SK-N-SH (cell line): Measurements from ENCODE around the gene MTUS2. TPM values are rescaled to one million over a fixed set of nuclear protein-coding genes. Genes with fewer than 3 reads are reported as not detected.

Source experiments
- CTCF ChIA-PET: fragments of 300-600, 350-600 bp; formaldehyde crosslinking; extraction: SDS; loops from one replicate; lab custom pipeline; 2021; lab: Yijun Ruan, JAX
- POLR2A ChIA-PET: fragments of 350-600 bp; sonication (Branson Sonifier 250); formaldehyde crosslinking; extraction: SDS; loops from one replicate; lab custom pipeline; 2020; ENCODE audit warnings: antibody characterized with exemption, inconsistent platforms; lab: Yijun Ruan, JAX
- DNase-seq: peaks from one replicate; pipeline ENCODE4 v3.0.0; 2012
- H2AFZ ChIP-seq: fragments of 200-600 bp; sonication (generic); 2 replicates; pipeline ENCODE4 v1.8.1; 2016; ENCODE audit warnings: antibody characterized with exemption, mild to moderate bottlenecking, low read depth
- H3F3A ChIP-seq: fragments of 200-600 bp; sonication (generic); replicated peaks from 2 replicates; pipeline ENCODE3; 2016; ENCODE audit warnings: antibody characterized with exemption, mild to moderate bottlenecking; ENCODE audit not compliant: insufficient read depth
- H3K27ac ChIP-seq, 2 experiments: fragments of 200-500 bp in 1 of 2; fragments of 200-600 bp in 1 of 2; sonication (Bioruptor generic) in 1 of 2; sonication (generic), shearing (Covaris generic) in 1 of 2; 2 replicates each; pipeline versions ENCODE4 v1.5.1 to v1.6.1; 2014 to 2016; ENCODE audit warnings: low read depth in 2 of 2, inconsistent platforms in 1 of 2, low read length in 1 of 2, mild to moderate bottlenecking in 1 of 2, mixed read lengths in 1 of 2
- H3K27me3 ChIP-seq: fragments of 200-600 bp; sonication (generic), shearing (Covaris generic); 2 replicates; pipeline ENCODE4 v1.6.1; 2016; ENCODE audit warnings: mixed run types; ENCODE audit not compliant: insufficient read depth
- H3K36me3 ChIP-seq, 2 experiments: fragments of 200-500 bp in 1 of 2; fragments of 200-600 bp in 1 of 2; sonication (Bioruptor generic) in 1 of 2; sonication (generic) in 1 of 2; replicated peaks in 1 of 2; 2 replicates each; pipeline versions ENCODE3 to v1.5.1; 2014 to 2016; ENCODE audit warnings: low read length in 1 of 2, mild to moderate bottlenecking in 1 of 2; ENCODE audit not compliant: insufficient read depth in 2 of 2, control insufficient read depth in 1 of 2
- H3K4me1 ChIP-seq, 2 experiments: fragments of 200-500 bp in 1 of 2; fragments of 200-600 bp in 1 of 2; sonication (Bioruptor generic) in 1 of 2; sonication (generic), shearing (Covaris generic) in 1 of 2; 2 replicates each; pipeline versions ENCODE4 v1.5.1 to v1.6.1; 2014 to 2016; ENCODE audit warnings: low read depth in 1 of 2, low read length in 1 of 2, mixed run types in 1 of 2; ENCODE audit not compliant: insufficient read depth in 2 of 2, control insufficient read depth in 1 of 2
- H3K4me2 ChIP-seq: fragments of 200-600 bp; sonication (generic), shearing (Covaris generic); 2 replicates; pipeline ENCODE4 v1.6.1; 2017; ENCODE audit warnings: mixed run types
- H3K4me3 ChIP-seq, 2 experiments: fragments of 200-500 bp in 1 of 2; fragments of 200-600 bp in 1 of 2; sonication (Bioruptor generic) in 1 of 2; sonication (generic), shearing (Covaris generic) in 1 of 2; 2 replicates each; pipeline versions ENCODE4 v1.5.1 to v1.8.1; 2014 to 2016; ENCODE audit warnings: low read depth in 2 of 2, inconsistent platforms in 1 of 2, low read length in 1 of 2, mild to moderate bottlenecking in 1 of 2, mixed read lengths in 1 of 2, moderate library complexity in 1 of 2
- H3K79me2 ChIP-seq: fragments of 200-600 bp; sonication (generic); 2 replicates; pipeline ENCODE4 v1.8.1; 2017; ENCODE audit warnings: mild to moderate bottlenecking; ENCODE audit not compliant: insufficient read depth
- H3K9ac ChIP-seq: fragments of 200-600 bp; sonication (generic); 2 replicates; pipeline ENCODE4 v1.6.1; 2017; ENCODE audit warnings: mixed run types
- H3K9me2 ChIP-seq: fragments of 200-600 bp; sonication (generic); 2 replicates; pipeline ENCODE4 v1.6.1; 2017; ENCODE audit warnings: mixed run types
- H3K9me3 ChIP-seq: fragments of 200-600 bp; sonication (generic); 2 replicates; pipeline ENCODE4 v1.6.1; 2017; ENCODE audit warnings: mixed run types, mild to moderate bottlenecking, moderate library complexity
- H4K20me1 ChIP-seq: fragments of 200-600 bp; sonication (generic); 2 replicates; pipeline ENCODE4 v1.6.1; 2017; ENCODE audit warnings: mild to moderate bottlenecking, mixed run types; ENCODE audit not compliant: insufficient read depth
- CTCF ChIP-seq: fragments of 200-600 bp; sonication (generic); IDR thresholded peaks from 2 replicates; pipeline ENCODE4 v1.6.1; 2017; ENCODE audit warnings: antibody characterized with exemption, mild to moderate bottlenecking, moderate library complexity
- ELF1 ChIP-seq: IDR thresholded peaks from 2 replicates; pipeline ENCODE4 v1.4.0; 2012
- EP300 ChIP-seq, 2 experiments: IDR thresholded peaks; 2 replicates each; pipeline versions ENCODE4 v1.4.0 to v1.6.1; 2012; ENCODE audit warnings: borderline replicate concordance in 1 of 2, low read depth in 1 of 2, low read length in 1 of 2
- EZH2phosphoT487 ChIP-seq: fragments of 200-600 bp; sonication (generic); IDR thresholded peaks from 2 replicates; pipeline ENCODE4 v1.6.1; 2017; ENCODE audit warnings: low read depth, mixed run types, mild to moderate bottlenecking, antibody characterized with exemption, moderate library complexity, borderline replicate concordance
- FOXJ3 ChIP-seq: sonication (generic); formaldehyde crosslinking; IDR thresholded peaks from 2 replicates; pipeline ENCODE4 v1.5.1; 2020; ENCODE audit warnings: mild to moderate bottlenecking, missing genetic modification reagents
- GATA2 ChIP-seq: sonication (generic); formaldehyde crosslinking; IDR thresholded peaks from 2 replicates; pipeline ENCODE4 v1.5.0; 2020; ENCODE audit warnings: mild to moderate bottlenecking, missing genetic modification reagents
- IRF3 ChIP-seq: fragments of 150-350 bp; IDR thresholded peaks from 2 replicates; pipeline ENCODE4 v1.6.1; 2016; ENCODE audit warnings: mild to moderate bottlenecking, low read depth, low read length
- JUND ChIP-seq: IDR thresholded peaks from 2 replicates; pipeline ENCODE4 v1.4.0; 2012
- MEF2A ChIP-seq: IDR thresholded peaks from 2 replicates; pipeline ENCODE4 v1.4.0; 2012; ENCODE audit warnings: low read depth, borderline replicate concordance
- NFIC ChIP-seq: IDR thresholded peaks from 2 replicates; pipeline ENCODE4 v1.4.0; 2012; ENCODE audit warnings: borderline replicate concordance
- PBX3 ChIP-seq: IDR thresholded peaks from 2 replicates; pipeline ENCODE4; 2012
- RXRA ChIP-seq: IDR thresholded peaks from 2 replicates; pipeline ENCODE4 v1.4.0; 2012; ENCODE audit warnings: low read depth, mild to moderate bottlenecking, borderline replicate concordance
- SIN3A ChIP-seq: IDR thresholded peaks from 2 replicates; pipeline ENCODE4 v1.6.1; 2012; ENCODE audit warnings: low read depth, mild to moderate bottlenecking, low read length, moderate library complexity, borderline replicate concordance
- SMC3 ChIP-seq: IDR thresholded peaks from 2 replicates; pipeline ENCODE4 v1.6.1; 2012; ENCODE audit warnings: low read depth, low read length, improper control_type of control experiment
- TAF1 ChIP-seq: IDR thresholded peaks from 2 replicates; pipeline ENCODE4 v1.6.1; 2012; ENCODE audit warnings: low read depth, mild to moderate bottlenecking, low read length, moderate library complexity, borderline replicate concordance
- TEAD4 ChIP-seq: IDR thresholded peaks from 2 replicates; pipeline ENCODE4 v1.4.0; 2012; ENCODE audit warnings: mild to moderate bottlenecking, borderline replicate concordance; ENCODE audit not compliant: insufficient read depth
- YY1 ChIP-seq: IDR thresholded peaks from 2 replicates; pipeline ENCODE4 v1.4.0; 2012; ENCODE audit warnings: low read depth, mild to moderate bottlenecking
- WGBS: methylation state at CpG from one replicate; pipeline ENCODE4 v1.1.6; 2017; ENCODE audit warnings: low lambda C conversion rate; 5-methylcytosine and 5-hydroxymethylcytosine counted together
- polyA plus RNA-seq, 3 experiments: library from polyadenylated mRNA; depleted of rRNA; stranded (reverse); fragments of >200 nt; gene quantifications; 2 replicates each; pipeline ENCODE4 v1.2.3, GENCODE V29; 2012
- TF ChIP-seq, protein P1 (sequence below): IDR thresholded peaks from 2 replicates; pipeline ENCODE4 v1.4.0; 2012; ENCODE audit warnings: low read depth, borderline replicate concordance
- TF ChIP-seq, protein P2 (sequence below): IDR thresholded peaks from 2 replicates; pipeline ENCODE4 v1.6.1; 2012; ENCODE audit warnings: mild to moderate bottlenecking, low read depth, low read length, moderate library complexity

MTUS2 gene
- polyA plus RNA-seq, 1 of the 3 experiments (the other 2 are of a cell fraction), result 1.7 TPM

- TF ChIP-seq, protein P1, sequence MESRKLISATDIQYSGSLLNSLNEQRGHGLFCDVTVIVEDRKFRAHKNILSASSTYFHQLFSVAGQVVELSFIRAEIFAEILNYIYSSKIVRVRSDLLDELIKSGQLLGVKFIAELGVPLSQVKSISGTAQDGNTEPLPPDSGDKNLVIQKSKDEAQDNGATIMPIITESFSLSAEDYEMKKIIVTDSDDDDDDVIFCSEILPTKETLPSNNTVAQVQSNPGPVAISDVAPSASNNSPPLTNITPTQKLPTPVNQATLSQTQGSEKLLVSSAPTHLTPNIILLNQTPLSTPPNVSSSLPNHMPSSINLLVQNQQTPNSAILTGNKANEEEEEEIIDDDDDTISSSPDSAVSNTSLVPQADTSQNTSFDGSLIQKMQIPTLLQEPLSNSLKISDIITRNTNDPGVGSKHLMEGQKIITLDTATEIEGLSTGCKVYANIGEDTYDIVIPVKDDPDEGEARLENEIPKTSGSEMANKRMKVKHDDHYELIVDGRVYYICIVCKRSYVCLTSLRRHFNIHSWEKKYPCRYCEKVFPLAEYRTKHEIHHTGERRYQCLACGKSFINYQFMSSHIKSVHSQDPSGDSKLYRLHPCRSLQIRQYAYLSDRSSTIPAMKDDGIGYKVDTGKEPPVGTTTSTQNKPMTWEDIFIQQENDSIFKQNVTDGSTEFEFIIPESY, result no peak
- TF ChIP-seq SMC3 (no peak), SIN3A (no peak), GATA2 (CRISPR knock-in tag) (no peak), IRF3 (no peak), RXRA (no peak), TEAD4 (no peak), FOXJ3 (no peak), EZH2phosphoT487 (no peak), EP300 (IDR thresholded peaks at IDR 0.05; ENCODE audit: borderline replicate concordance in 1 of 2, low read depth in 1 of 2, low read length in 1 of 2) (no peak), CTCF (no peak), MEF2A (no peak), YY1 (no peak), JUND (no peak), TAF1 (no peak), PBX3 (no peak), ELF1 (no peak), NFIC (no peak)
- TF ChIP-seq, protein P2, sequence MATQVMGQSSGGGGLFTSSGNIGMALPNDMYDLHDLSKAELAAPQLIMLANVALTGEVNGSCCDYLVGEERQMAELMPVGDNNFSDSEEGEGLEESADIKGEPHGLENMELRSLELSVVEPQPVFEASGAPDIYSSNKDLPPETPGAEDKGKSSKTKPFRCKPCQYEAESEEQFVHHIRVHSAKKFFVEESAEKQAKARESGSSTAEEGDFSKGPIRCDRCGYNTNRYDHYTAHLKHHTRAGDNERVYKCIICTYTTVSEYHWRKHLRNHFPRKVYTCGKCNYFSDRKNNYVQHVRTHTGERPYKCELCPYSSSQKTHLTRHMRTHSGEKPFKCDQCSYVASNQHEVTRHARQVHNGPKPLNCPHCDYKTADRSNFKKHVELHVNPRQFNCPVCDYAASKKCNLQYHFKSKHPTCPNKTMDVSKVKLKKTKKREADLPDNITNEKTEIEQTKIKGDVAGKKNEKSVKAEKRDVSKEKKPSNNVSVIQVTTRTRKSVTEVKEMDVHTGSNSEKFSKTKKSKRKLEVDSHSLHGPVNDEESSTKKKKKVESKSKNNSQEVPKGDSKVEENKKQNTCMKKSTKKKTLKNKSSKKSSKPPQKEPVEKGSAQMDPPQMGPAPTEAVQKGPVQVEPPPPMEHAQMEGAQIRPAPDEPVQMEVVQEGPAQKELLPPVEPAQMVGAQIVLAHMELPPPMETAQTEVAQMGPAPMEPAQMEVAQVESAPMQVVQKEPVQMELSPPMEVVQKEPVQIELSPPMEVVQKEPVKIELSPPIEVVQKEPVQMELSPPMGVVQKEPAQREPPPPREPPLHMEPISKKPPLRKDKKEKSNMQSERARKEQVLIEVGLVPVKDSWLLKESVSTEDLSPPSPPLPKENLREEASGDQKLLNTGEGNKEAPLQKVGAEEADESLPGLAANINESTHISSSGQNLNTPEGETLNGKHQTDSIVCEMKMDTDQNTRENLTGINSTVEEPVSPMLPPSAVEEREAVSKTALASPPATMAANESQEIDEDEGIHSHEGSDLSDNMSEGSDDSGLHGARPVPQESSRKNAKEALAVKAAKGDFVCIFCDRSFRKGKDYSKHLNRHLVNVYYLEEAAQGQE, result no peak
- Histone ChIP-seq H3K27ac (no peak overlapping the region), H3K9ac (no peak overlapping the region), H3K9me3 (no peaks in the 10 kb centered on the region), H2AFZ (no peak overlapping the region), H3K9me2 (no peaks in the 10 kb centered on the region), H3K79me2 (no peaks in the 10 kb centered on the region), H3K4me1 (no peaks in the 10 kb centered on the region), H4K20me1 (no peaks in the 10 kb centered on the region), H3K4me2 (no peak overlapping the region), H3K36me3 (no peaks in the 10 kb centered on the region), H3K27me3 (no peaks in the 10 kb centered on the region), H3K4me3 (no peak overlapping the region), H3F3A (no peaks in the 10 kb centered on the region)
- POLR2A ChIA-PET, result no interaction called here
- DNase-seq, result no peak
- CTCF ChIA-PET, result no interaction called here
- 15% methylated on average over 2 of the region's 2 CpGs for WGBS
Observed at GRCh38 chr13:28850226-28850625, 30.1 kb downstream of the MTUS2 start.
